SK-MEL-5 (cell line): ENCODE data around the gene PCNT. TPM values are rescaled to one million over a fixed set of nuclear protein-coding genes. Genes with fewer than 3 reads are reported as not detected.
"Not testable (repeated sequence)": the region's sequence is repeated elsewhere in the genome, so short reads cannot be mapped to it uniquely, and the experiment has no call there.

Source experiments
- DNase-seq: peaks from one replicate; pipeline ENCODE4 v3.0.0-alpha.2; 2016; ENCODE audit warnings: low read depth, low spot score
- in situ Hi-C: cut with HindIII; loops from 2 replicates; pipeline ENCODE4 v1.10.0; 2016; ENCODE audit warnings: low sequenced_read_pairs, high pct_unique_total_duplicates, low pct_unique_long_range_greater_than_20kb
- total RNA-seq: library from RNA; depleted of rRNA; stranded (reverse); fragments of >200 nt; shearing (Covaris generic); gene quantifications from 2 replicates; pipeline ENCODE4 v1.2.3, GENCODE V29; 2014

The PCNT gene
- total RNA-seq, 1 experiment from 2014 or later: 8.8 TPM

DNA sequence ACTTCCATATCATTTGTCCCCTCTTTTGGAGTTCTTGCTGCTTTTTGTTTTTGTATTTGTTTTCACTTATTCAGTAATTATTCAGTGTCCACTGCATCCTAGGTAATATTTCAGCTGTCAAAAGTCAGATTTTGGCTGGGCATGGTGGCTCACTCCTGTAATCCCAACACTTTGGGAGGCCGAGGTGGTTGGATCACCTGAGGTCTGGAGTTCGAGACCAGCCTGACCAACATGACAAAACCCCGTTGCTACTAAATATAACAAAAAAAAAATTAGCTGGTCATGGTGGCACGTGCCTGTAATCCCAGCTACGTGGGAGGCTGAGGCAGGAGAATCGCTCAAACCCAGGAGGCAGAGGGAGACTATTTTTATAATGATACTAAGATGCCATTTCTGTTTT is 141.2 kb downstream of the PCNT start:
- in situ Hi-C loops, DNase-seq: not testable (repeated sequence)

DNA sequence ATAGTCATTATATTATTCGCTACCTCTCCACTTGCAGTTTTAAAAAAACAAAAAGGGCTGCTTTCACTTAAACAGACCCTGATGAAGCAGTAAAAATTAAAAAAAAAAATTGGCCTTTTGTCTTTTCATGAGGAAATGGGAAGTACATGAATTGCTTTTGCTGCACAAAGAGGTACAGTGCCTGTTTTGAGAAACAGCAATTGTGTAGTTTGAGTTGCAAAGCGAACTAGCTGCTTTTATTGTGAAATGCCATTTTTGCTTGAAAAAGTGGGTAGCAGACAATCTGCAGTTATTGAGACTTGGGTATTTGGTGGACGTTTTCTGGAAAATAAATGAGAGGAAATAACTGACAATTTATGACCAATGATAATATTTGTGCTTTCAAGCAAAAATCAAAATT is 141.7 kb downstream of the PCNT start:
- in situ Hi-C loops: no loop called here
- DNase-seq: no peak

DNA sequence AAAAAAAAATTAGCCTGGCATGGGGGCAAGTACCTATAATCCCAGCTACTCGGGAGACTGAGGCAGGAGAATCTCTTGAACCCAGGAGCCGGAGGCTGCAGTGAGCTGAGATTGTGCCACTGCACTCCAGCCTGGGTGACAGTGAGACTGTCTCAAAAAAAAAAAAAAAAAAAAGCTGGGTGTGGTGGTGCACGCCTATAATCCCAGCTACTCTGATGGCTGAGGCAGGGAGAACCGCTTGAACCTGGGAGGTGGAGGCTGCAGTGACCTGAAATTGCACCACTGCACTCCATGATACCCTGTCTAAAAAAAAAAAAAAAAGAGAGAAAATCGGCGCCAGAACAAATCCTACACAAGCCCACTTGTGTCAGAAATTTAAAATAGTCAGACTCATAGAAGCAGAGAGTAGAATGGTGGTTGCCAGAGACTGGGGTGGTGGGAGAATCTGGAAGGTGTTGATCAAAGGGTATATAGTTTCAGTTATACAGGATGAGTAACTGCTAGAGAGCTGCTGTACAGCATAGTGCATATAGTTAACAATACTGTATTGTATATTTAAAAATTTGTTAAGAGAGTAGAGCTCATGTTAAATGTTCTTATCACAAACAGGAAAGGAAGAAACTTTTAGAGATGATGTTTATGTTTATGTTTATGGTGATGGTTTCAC is 144.3 kb downstream of the PCNT start:
- in situ Hi-C loops: no loop called here
- DNase-seq: no peak

DNA sequence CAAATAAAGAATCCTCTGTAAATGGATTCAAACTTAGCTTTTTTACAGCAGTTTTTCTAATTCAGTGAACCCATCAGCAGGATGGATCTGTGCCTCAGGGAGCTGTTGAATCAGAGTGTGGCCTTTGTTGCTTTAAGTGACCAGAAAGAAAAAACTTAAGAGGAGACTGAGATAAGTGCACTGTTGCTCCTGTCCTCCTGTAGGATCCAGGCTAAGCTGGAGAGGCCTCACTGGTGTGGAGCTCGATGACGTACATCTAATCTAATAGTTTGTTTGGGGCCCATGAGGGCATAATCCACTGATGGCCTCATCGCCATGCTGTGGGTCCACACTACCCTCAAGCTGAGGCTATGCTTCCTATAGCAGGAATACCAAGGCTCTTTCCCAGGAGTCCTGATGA is 145.3 kb downstream of the PCNT start:
- in situ Hi-C loops: no loop called here

DNA sequence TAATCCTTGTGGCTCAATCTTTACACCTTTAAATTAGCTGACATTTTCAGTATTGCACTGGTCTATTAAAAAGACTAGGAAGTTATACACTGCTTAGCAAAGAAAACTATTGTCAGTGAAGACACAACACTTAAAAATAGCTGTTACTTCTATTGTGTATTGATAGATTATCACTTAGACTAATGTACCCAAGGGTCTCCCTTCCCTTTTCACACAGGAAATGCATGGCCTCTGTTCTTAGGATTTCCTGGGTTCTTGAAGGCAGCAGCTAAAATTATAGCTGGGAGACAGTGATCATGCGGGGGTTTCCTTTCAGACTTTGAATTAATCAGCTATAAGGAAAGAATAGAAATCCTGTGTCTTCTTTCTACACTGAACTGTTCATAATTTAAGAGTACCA is 147.6 kb downstream of the PCNT start:
- no peak for DNase-seq
- in situ Hi-C loops: no loop called here

More for the DNA sequence above, 145.3 kb downstream of the PCNT start:
- DNase-seq: no peak

DNA sequence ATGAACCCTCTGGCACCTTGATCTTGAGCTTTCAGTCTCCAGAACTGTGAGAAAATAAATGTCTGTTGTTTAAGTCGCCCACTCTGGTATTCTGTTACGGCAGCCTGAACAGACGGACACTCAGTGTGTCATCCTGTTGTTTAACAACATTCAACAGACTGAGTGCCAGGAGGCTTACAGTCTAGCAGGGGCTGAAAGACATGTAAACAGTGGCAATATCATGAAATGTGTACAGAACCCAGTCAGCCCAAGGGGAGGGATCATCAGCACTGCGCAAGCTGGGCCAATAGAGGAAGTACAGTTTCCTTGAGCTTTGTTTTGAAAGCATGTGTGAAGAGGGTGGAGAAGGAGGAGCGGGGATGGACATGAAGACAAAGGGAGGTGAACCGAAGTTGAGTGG is 148.3 kb downstream of the PCNT start:
- in situ Hi-C loops: no loop called here
- DNase-seq: no peak

DNA sequence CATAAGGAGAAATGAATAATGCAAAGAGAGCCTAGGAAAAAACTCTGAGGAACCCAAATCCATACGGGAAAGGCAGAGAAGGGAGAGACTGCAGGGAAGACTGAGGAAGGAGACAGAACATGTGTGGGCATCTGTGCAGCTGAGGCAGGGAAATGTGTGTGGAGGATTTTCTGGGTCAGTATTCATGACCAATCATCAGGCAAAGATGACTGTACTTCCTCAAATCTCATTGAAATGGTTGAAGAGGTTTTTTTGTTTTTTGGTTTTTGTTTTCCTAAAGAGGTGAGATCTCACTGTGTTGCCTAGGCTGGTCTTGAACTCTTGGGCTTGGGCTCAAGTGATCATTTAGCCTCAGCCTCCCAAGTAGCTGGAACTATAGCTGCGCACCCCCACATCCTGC is 150.4 kb downstream of the PCNT start:
- in situ Hi-C loops: no loop called here
- DNase-seq: no peak

DNA sequence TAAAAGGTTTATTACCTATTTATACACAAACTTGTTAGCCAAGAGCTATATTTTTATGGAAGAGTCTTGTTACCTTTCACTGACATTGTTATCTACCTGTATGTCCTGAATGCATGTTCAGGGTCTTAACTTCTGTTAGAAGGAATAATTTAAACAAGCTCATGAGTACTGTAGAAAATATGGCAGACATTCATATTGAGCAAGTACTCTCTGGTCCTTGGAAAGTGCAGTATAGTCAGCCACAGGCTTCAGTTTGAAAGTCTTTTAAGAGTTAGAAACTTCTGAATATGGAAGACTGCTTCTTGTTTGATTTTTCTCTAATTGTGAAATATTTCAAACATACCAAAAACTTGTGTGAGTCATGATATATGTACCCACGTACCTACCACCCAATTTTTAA is 151.3 kb downstream of the PCNT start:
- in situ Hi-C loops: no loop called here
- DNase-seq: no peak

DNA sequence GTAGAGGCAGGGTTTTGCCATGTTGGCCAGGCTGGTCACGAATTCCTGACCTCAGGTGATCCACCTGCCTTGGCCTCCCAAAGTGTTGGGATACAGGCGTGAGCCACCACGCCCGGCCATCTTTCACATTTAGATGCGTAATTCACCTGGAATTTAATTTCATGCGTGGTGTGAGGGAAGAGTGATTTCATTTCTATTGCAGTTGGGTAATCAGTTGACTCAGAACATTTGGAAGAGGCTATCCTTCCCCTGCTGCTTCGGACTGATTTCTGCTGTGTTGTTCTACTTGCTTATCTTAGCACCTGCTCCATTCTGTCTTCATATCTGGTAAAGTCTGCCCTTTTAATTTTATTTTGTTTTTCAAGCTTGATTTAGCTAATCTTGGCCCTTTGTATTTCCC is 153.8 kb downstream of the PCNT start:
- no peak for DNase-seq
- in situ Hi-C loops: no loop called here

DNA sequence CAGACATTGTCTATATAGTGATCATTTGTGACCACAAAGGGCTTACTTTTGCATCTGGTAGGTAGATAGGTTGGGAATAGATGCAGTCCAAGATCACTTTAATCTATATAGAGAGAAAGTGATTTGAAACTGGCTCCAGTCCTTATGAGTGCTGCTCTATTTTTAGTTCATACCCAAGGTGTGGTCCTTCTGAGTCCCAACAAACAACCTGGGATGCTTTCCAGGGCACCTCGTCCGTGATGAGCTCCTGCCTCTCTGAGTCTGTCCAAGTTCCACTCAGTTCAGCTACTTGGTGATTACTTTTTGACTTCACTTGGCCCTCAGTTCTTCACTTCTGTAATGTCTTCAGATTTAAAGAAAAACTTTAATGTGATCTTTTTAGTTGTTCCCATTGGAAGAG is 155.0 kb downstream of the PCNT start:
- in situ Hi-C loops: no loop called here

DNA sequence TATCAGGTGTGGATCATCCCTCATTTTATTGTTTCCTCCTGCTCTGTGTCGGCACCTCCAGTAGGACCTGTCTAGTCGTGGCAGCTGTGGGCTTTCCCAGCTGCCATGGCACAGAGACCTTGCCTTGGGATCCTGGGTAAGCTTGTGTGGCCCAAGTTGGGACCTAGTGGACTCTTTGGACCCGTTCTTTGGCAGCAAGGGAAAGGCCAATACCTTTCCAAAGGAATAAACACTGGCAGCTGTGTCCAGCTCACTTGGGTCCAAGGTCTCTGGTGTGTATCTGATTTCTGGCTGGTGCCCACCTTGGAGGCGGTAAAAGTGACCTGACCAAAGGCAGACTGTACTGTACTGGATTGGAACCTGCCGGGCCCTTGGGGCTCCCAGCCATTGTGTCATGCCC is 156.5 kb downstream of the PCNT start:
- no peak for DNase-seq
- in situ Hi-C loops: no loop called here

More for the DNA sequence above, 155.0 kb downstream of the PCNT start:
- no peak for DNase-seq

DNA sequence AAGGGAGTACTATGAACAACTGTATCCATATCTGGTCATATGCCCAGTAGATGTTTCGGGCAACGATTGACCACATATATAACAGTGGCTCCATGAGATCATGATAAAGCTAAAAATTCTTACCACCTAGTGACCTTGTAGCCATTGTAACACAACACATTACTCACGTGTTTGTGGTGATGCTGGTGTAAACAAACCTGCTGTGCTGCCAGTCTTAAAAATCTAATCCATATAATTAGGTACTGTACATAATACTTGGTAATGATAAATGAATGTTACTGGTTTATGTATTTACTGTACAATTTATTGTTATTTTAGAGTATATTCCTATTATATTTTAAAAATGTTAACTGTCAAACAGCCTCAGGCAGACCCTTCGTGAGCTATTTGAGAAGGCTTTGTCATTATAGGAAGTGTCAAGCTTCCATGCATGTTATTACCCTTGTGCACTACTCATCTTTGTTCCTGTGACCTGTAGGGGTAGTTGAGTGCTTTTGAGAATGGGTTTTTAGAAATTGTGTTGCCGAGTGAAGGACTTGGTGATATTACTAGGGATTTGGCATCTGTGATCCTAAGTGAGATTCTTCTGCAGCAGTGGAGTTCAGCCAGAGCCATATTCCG is 158.4 kb downstream of the PCNT start:
- no peak for DNase-seq
- in situ Hi-C loops: no loop called here

DNA sequence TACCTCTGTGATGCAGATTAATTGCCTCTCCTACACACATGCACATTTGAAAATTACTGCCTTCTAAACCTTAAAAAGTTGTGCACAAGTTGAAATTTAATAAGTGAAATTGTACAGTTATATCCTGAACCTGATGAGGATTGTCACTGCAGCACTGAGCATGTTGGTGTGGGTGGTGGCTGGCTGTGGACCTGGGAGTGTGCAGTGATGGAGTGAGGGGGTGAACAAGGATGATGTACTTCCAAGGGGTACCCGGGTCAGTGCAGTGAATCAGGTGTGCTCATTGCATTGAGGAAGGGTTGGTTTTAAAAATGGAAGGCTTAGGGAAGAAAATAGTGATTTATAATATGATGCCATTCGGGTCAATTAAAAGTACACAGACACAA is 158.9 kb downstream of the PCNT start:
- in situ Hi-C loops: no loop called here
- no peak for DNase-seq

DNA sequence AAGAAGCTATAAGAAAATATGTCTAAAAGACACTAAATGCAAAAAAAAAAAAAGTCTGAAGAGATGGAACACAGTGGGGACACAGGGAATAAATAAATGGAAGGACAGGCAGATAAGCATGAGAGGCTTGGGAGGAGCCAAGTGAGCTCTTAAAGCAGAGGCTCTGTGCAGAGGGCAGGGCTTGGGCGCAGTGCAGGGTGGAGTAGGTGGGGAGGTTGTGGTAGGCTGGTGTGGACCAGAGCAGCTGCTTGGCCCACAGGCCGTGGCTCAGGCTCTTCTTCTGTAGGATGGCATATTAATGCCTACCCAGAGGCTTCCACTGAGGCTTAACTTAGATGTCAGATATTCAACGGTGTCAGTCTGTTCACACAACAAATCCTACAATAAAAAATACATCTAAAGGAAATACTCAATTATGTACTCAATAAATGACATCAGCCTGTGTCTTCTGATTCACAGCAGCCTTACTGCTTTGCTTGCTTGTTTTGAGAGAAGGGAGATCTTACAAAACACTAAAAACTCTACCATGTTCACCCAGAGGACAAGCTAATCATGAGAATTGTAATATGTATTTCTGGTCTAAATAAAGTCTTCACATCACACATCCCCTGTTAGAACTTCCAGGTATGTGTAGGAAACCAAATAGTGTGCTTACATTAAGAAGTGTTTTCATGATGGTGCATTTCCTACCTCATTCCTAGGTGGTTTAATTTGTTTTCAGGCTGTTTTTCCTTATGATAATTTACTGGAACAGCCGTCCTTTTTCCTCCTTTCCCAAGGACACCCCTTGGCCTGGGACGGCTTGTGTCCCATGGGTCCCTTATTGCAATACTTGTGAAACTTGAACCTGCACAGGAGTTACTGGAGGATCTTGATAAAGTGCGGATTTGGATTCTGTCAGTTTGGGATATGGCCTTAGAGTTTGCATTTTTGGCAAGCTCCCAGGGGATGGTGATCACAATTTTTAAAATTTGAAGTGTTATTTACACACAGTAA is 159.6 kb downstream of the PCNT start:
- in situ Hi-C loops: no loop called here
- no peak for DNase-seq

DNA sequence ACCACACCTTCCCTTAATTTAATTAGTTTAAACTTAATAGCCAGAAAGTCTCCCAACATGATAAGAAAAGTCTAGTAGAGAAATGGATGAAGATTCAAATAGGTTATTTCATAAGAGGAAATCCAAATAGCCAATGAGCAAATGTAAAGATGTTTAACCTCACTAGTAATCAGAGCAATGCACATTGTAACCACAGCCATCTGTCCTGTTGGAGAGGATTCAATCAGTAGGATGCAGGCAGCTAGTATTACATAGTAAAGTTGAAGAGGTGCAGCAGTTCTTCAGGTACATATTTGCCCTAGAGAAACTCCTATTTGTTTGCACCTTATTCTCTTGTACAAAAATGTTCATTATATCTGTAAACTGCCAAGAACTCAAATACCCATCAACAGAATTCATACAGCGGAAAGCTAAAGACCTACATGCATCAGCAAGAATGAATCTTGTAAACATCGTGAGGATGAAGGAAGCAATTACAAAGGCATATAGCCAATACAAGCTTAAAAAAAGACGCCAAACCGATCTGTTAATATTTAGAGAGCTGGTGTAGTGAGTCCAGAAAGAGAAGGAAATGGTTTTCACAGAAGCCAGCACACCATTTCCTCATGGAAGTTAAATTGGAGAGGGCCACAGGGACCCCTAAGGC is 162.6 kb downstream of the PCNT start:
- in situ Hi-C loops: no loop called here
- DNase-seq: no peak

DNA sequence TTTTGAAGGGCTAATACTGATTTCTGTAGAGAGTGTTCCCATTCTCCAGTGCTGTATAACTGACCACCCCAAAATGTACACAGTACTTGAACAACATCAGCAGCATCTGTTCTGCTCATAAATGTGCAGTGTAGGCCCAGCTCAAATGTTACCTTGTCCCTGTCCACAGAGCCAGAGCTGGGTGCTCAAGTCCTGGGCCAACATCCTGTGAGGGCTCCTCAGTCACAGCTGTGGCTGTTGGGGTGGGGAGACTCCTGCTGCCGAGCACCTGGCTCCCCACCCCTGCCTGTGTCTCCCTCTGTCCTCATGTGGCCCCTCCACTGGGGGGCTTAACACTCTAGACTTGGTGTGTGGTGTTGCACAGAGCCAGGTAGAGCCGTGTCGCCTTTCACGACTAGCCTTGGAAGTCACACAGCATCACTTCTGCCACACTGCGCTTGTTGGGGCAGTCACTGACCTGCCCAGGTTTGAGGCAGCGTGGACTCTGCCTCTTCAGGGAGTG is 165.3 kb downstream of the PCNT start:
- in situ Hi-C loops: no loop called here
- no peak for DNase-seq

DNA sequence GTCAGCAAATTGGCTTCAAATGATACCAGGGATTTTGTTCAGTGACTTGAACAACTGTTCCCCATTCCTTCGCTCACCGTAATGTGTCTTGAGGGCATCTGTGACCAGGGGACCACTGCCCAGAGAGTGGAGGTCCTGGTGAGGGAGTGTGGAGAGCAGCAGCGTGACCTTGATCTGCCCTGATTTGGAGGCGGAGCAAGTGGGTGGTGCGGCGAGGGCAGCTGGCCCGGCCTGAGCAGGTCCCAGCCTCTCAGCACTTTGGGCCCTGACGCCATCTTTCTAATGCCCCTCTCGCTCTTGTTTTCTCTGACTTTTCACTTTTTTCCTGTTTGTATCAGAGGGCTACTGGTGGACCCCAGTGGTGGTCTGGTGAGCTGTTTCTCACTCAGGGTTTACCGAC is 165.8 kb downstream of the PCNT start:
- in situ Hi-C loops: no loop called here
- DNase-seq: no peak

DNA sequence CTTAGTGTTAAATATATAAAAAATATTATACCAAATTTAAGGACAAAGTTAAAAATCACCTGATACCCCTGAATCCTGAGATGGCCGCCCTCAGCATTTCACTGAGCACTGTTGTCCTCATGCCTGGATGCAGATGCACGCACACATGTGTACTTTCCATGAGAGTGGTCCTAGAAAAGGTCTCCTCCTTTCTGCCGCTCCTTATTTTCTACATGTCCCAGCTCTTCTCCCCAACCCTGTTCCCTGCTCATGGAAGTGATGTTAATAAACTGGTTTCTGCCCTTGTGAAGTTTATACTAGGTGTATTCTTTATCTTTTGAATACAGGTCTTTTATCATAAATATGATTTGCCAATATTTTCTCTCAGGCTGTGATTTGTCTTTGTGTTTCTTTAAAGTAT is 167.6 kb downstream of the PCNT start:
- DNase-seq: no peak
- in situ Hi-C loops: no loop called here
